ENCODE data around the gene NEDD4L.

NEDD4L gene

DNA sequence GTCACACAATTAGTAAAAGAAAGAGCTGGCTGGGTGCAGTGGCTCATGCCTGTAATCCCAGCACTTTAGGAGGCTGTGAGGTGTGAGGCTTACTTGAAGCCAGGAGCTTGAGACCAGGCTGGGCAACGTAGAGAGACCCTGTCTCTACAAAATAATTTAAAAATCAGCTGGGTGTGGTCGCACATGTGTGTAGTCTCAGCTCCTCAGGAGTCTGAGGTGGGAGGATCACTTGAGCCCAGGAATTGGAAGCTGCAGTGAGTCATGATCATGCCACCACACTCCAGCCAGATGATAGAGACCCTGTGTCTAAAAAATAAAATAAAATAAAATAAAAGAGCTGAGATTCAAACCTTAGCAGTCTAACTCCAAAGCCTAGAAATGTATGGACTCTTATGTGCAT, 39.0 kb upstream of the NEDD4L start:
- no peak for DNase-seq (ENCODE audit: extremely low spot score)
- CTCF ChIA-PET: no interaction called here
- POLR2A ChIA-PET: no interaction called here
- TF ChIP-seq ZNF384 (IDR thresholded peaks at IDR 0.05) (no peak), SUZ12 (IDR thresholded peaks at IDR 0.05) (no peak), FOXA1 (IDR thresholded peaks at IDR 0.05) (no peak), ELF4 (IDR thresholded peaks at IDR 0.05) (no peak), BHLHE40 (IDR thresholded peaks at IDR 0.05; ENCODE audit: borderline replicate concordance) (no peak), LEF1 (IDR thresholded peaks at IDR 0.05; ENCODE audit: borderline replicate concordance) (no peak), SP1 (IDR thresholded peaks at IDR 0.05) (no peak), HDGF (IDR thresholded peaks at IDR 0.05; ENCODE audit: borderline replicate concordance) (no peak), FOXK2 (IDR thresholded peaks at IDR 0.05) (no peak), NFRKB (IDR thresholded peaks at IDR 0.05) (no peak), TARDBP (IDR thresholded peaks at IDR 0.05) (no peak)
- TF ChIP-seq, protein P1, sequence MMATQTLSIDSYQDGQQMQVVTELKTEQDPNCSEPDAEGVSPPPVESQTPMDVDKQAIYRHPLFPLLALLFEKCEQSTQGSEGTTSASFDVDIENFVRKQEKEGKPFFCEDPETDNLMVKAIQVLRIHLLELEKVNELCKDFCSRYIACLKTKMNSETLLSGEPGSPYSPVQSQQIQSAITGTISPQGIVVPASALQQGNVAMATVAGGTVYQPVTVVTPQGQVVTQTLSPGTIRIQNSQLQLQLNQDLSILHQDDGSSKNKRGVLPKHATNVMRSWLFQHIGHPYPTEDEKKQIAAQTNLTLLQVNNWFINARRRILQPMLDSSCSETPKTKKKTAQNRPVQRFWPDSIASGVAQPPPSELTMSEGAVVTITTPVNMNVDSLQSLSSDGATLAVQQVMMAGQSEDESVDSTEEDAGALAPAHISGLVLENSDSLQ (IDR thresholded peaks at IDR 0.05): no peak

DNA sequence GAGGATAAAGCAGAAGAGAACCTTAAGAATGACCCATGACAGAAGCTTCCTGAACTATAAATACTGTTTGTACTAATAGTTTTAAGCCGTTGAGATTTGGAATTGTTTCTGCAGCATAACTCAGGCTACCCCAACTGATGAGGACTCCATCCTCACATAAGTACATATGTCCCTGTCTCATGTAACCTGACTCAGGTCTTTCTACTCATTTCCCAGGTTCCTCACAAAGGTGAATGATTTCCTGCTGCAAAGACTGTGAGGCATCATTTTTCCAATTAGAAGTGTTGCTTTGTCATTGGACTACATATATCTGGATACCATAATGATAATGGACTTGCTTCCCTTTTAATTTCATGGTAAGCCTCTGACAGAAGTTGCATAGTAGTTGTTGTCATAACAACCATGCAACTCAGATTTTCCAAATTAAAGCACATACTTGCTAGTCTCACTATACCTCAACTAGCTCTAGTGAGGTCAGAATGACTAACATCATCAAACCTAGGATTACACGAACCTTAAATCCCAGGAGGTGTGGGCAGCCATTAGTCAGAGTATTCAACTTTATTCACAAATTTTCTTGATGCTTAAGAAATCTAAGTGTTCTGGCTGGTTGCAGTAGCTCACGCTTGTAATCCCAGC, 38.0 kb upstream of the NEDD4L start:
- TF ChIP-seq SUZ12 (IDR thresholded peaks at IDR 0.05) (no peak), TARDBP (IDR thresholded peaks at IDR 0.05) (no peak), ARNT (IDR thresholded peaks at IDR 0.05) (no peak)
- no peak for DNase-seq (ENCODE audit: extremely low spot score)
- CTCF ChIA-PET: no interaction called here
- POLR2A ChIA-PET: no interaction called here

DNA sequence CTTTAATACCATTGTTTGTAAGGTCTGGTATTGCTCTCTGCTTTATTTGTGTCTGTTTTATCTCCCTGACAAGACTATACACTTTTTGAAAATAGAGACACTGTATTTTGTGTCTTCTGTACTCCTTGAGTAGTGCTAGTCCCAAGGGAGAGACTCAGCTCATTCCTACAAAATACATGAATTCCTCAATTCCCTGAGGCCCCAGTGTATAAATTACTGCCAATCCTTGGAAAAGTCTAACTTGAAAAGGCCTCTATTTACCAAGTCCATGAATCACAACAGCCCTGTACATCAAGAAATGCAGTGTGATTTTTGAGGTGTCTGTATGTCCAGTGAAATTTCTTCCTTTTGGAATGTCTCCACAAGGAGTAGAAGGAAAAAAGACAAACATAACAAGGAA, 34.9 kb upstream of the NEDD4L start:
- no peak for DNase-seq (ENCODE audit: extremely low spot score)
- CTCF ChIA-PET: no interaction called here
- POLR2A ChIA-PET: no interaction called here
- no peak for TF ChIP-seq ELF4 (IDR thresholded peaks at IDR 0.05)
- TF ChIP-seq SP1 (IDR thresholded peaks at IDR 0.05): no peak
- no peak for TF ChIP-seq SUZ12 (IDR thresholded peaks at IDR 0.05)
- no peak for TF ChIP-seq TARDBP (IDR thresholded peaks at IDR 0.05)
- TF ChIP-seq FOXA1 (IDR thresholded peaks at IDR 0.05): no peak
- no peak for TF ChIP-seq NFRKB (IDR thresholded peaks at IDR 0.05)
- no peak for TF ChIP-seq FOXM1 (IDR thresholded peaks at IDR 0.05; ENCODE audit: borderline replicate concordance)
- no peak for TF ChIP-seq BHLHE40 (IDR thresholded peaks at IDR 0.05; ENCODE audit: borderline replicate concordance)
- TF ChIP-seq CTBP1 (IDR thresholded peaks at IDR 0.05; ENCODE audit: borderline replicate concordance): no peak
- no peak for TF ChIP-seq LEF1 (IDR thresholded peaks at IDR 0.05; ENCODE audit: borderline replicate concordance)
- no peak for TF ChIP-seq ZNF384 (IDR thresholded peaks at IDR 0.05)
- no peak for TF ChIP-seq ARNT (IDR thresholded peaks at IDR 0.05)
- TF ChIP-seq L3MBTL2 (conservative IDR thresholded peaks at IDR 0.05): no peak
- TF ChIP-seq, protein P1 (IDR thresholded peaks at IDR 0.05): no peak
- TF ChIP-seq FOXK2 (IDR thresholded peaks at IDR 0.05): no peak
- no peak for TF ChIP-seq HDGF (IDR thresholded peaks at IDR 0.05; ENCODE audit: borderline replicate concordance)

DNA sequence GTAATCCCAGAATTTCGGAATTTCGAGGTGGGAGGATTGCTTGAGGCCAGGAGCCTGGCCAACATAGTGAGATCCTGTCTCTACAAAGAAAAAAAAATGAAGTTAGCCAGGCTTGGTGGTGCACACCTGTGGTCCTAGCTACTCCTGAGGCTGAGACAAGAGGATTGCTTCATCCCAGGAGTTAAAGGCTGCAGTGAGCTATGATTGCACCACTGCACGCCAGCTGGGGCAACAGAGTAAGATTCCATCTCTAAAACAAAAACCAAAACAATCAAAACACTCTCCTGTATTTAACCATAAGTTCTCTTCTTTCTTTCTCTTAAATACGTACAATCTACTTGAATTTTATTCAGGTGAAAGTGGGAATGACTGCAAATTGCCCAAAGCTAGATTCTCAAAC, 33.8 kb upstream of the NEDD4L start:
- TF ChIP-seq HDGF (IDR thresholded peaks at IDR 0.05; ENCODE audit: borderline replicate concordance) (no peak), FOXA1 (IDR thresholded peaks at IDR 0.05) (no peak), SP1 (IDR thresholded peaks at IDR 0.05) (no peak), ZNF384 (IDR thresholded peaks at IDR 0.05) (no peak), NFRKB (IDR thresholded peaks at IDR 0.05) (no peak), FOXK2 (IDR thresholded peaks at IDR 0.05) (no peak), SUZ12 (IDR thresholded peaks at IDR 0.05) (no peak), CTBP1 (IDR thresholded peaks at IDR 0.05; ENCODE audit: borderline replicate concordance) (no peak), L3MBTL2 (conservative IDR thresholded peaks at IDR 0.05) (no peak), LEF1 (IDR thresholded peaks at IDR 0.05; ENCODE audit: borderline replicate concordance) (no peak), ARNT (IDR thresholded peaks at IDR 0.05) (no peak), ELF4 (IDR thresholded peaks at IDR 0.05) (no peak), FOXM1 (IDR thresholded peaks at IDR 0.05; ENCODE audit: borderline replicate concordance) (no peak), BHLHE40 (IDR thresholded peaks at IDR 0.05; ENCODE audit: borderline replicate concordance) (no peak)
- TF ChIP-seq, protein P1 (IDR thresholded peaks at IDR 0.05): no peak
- POLR2A ChIA-PET: no interaction called here
- CTCF ChIA-PET: no interaction called here
- no peak for DNase-seq (ENCODE audit: extremely low spot score)

DNA sequence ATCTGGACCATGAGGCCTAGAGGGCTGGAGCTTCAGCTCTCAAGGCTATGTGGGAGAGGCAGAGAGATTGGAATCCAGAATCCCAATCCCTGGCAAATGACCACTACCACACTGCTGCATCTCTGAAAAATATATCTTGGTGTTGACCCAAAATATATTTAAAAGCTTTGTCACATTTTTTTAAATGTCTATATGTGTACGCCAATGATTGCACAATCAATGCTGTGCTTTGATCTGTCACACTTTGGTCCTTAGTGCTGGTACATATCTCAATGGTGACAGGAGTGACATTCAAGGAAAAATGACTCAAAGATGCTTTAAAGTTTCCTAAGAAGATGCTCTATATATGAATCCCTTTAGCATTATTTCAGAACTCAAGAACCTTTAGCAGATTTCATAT, 31.7 kb upstream of the NEDD4L start:
- ChIA-PET POLR2A (no interaction called here), CTCF (no interaction called here)
- TF ChIP-seq TARDBP (IDR thresholded peaks at IDR 0.05): no peak
- no peak for TF ChIP-seq L3MBTL2 (conservative IDR thresholded peaks at IDR 0.05)
- no peak for TF ChIP-seq SUZ12 (IDR thresholded peaks at IDR 0.05)
- TF ChIP-seq ZNF384 (IDR thresholded peaks at IDR 0.05): no peak
- TF ChIP-seq HDGF (IDR thresholded peaks at IDR 0.05; ENCODE audit: borderline replicate concordance): no peak
- no peak for TF ChIP-seq NFRKB (IDR thresholded peaks at IDR 0.05)
- TF ChIP-seq ARNT (IDR thresholded peaks at IDR 0.05): no peak
- DNase-seq (ENCODE audit: extremely low spot score): no peak

DNA sequence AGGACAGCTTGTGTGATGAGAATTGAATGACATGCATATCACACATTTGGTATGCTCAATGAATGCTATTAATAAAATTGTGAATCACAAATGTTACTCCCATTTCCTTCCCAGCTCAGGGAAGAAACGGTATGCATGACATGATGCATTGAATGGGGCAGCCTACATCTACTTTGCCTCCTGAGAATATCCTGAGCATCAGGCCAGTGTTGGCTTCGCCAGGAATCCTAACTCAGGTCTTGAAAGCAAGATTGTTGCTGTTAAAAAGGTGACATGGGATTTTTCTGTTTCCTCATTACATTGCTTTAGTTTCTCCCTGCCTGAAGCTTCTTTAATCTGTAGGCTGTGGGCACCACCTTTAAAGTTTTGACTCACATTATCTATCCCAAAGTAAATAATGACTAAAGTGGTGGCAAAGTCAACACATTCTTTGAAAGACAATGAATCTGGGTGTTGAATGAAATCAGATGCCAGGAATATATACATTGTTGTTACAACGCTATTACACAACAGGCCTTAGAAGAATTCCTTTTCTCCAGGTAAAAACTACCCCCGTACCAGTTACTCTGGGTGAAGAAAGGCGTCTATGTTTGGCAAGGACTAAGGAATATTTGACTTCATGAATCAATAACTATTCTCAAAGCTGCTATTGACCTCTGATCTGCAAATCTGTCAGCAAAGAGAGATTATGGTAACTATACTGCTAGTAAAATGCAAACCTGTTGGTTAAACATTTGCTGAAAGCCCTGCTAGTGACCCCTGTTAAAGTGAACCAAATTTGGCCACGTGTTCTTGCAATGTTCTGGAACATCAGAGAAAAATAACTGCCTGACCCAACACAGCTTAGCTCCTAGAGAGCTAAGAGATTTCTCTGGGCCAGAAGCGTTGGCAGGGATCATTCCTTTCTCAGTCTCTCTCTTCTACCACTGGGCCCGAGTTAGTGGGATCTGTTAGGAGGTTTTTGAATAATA, 30.5 kb upstream of the NEDD4L start:
- ChIA-PET POLR2A (interaction anchor here (1.0 kb wide), 1 partner anchor 16 kb away, joined by 3 read pairs; no protein-coding TSS in a partner anchor), CTCF (no interaction called here)
- DNase-seq (ENCODE audit: extremely low spot score): no peak
- no peak for TF ChIP-seq FOXK2 (IDR thresholded peaks at IDR 0.05)
- TF ChIP-seq SUZ12 (IDR thresholded peaks at IDR 0.05): no peak
- TF ChIP-seq ELF4 (IDR thresholded peaks at IDR 0.05): no peak
- TF ChIP-seq LEF1 (IDR thresholded peaks at IDR 0.05; ENCODE audit: borderline replicate concordance): no peak
